Measurements from ENCODE around the gene PFDN1. TPM values are rescaled to one million over a fixed set of nuclear protein-coding genes. Genes with fewer than 3 reads are reported as not detected.
A peak's percentile ranks its signal among the peaks of the same experiment; 100 is the strongest.

Gene PFDN1
- total RNA-seq, 1 experiment from 2014 or later = 91.9 TPM

- Histone ChIP-seq H3K27ac (ENCODE audit: low read length) (peak overlapping the region; percentile 76), H3K79me2 (ENCODE audit: low read length) (peaks cover 97% of the 10 kb centered on the region), H3K4me3 (ENCODE audit: low read length) (no peak overlapping the region), H3K9me3 (ENCODE audit: low read length) (no peaks in the 10 kb centered on the region), H2AFZ (ENCODE audit: low read length) (no peak overlapping the region), H3K9ac (ENCODE audit: low read length) (peak overlapping the region; percentile 30), H3K36me3 (ENCODE audit: low read depth, low read length) (peaks cover 3% of the 10 kb centered on the region; the same call in 1 of the 2 replicates), H3K4me1 (ENCODE audit: insufficient read depth, low read length) (peaks cover 64% of the 10 kb centered on the region), H3K4me2 (ENCODE audit: low read length) (peak overlapping the region; percentile 59), H3F3A (ENCODE audit: low read length, unreplicated experiment) (peaks cover 11% of the 10 kb centered on the region), H4K20me1 (ENCODE audit: low read length) (peaks cover 7% of the 10 kb centered on the region; the same call in 1 of the 2 replicates), H3K27me3 (ENCODE audit: low read length) (no peaks in the 10 kb centered on the region), H3K9me2 (replicated peaks; ENCODE audit: low read length) (no peaks in the 10 kb centered on the region)
- TF ChIP-seq EZH2 (IDR thresholded peaks at IDR 0.05; ENCODE audit: low read length, unreplicated experiment) (no peak), CTCF (conservative IDR thresholded peaks at IDR 0.05; ENCODE audit: low read depth, low read length) (no peak), EZH2phosphoT487 (IDR thresholded peaks at IDR 0.05; ENCODE audit: borderline replicate concordance, low read length) (no peak)
- TSS peak; percentile 95 for BruUV-seq (replicated peaks)
- intact Hi-C loops (cut with micrococcal nuclease) = loop anchor here (2.0 kb wide), 2 partner anchors 48 to 52 kb away; no protein-coding TSS in a partner anchor
- no peak for ATAC-seq
- ChIA-PET POLR2A (ENCODE audit: unreplicated experiment) (interaction anchor here (0.5 to 1.2 kb wide), 6 partner anchors 9 to 271 kb away, joined by 3 to 21 read pairs (median 5); partner anchors contain the start of gene HBEGF), CTCF (interaction anchor here (0.6 to 1.4 kb wide), 4 partner anchors 32 to 70 kb away, joined by 3 to 11 read pairs (median 6); partner anchors contain the start of gene HBEGF)
- DNase-seq = no peak
Observed at GRCh38 chr5:140293091-140293848, 9.6 kb downstream of the PFDN1 start.

- TF ChIP-seq EZH2phosphoT487 (IDR thresholded peaks at IDR 0.05; ENCODE audit: borderline replicate concordance, low read length) = no peak
- TF ChIP-seq EZH2 (IDR thresholded peaks at IDR 0.05; ENCODE audit: low read length, unreplicated experiment) = no peak
- TF ChIP-seq CTCF (conservative IDR thresholded peaks at IDR 0.05; ENCODE audit: low read depth, low read length) = no peak
- H4K20me1 ChIP-seq (ENCODE audit: low read length) = peaks cover 7% of the 10 kb centered on the region; the same call in 1 of the 2 replicates
- H3K27me3 ChIP-seq (ENCODE audit: low read length) = no peaks in the 10 kb centered on the region
- H3K27ac ChIP-seq (ENCODE audit: low read length) = peak overlapping the region; percentile 76
- peak overlapping the region; percentile 59 for H3K4me2 ChIP-seq (ENCODE audit: low read length)
- H2AFZ ChIP-seq (ENCODE audit: low read length) = no peak overlapping the region
- H3K36me3 ChIP-seq (ENCODE audit: low read depth, low read length) = peaks cover 3% of the 10 kb centered on the region; the same call in 1 of the 2 replicates
- H3K79me2 ChIP-seq (ENCODE audit: low read length) = peaks cover 97% of the 10 kb centered on the region
- ChIA-PET CTCF (interaction anchor here (0.6 to 1.4 kb wide), 4 partner anchors 31 to 123 kb away, joined by 3 to 11 read pairs (median 6); partner anchors contain the start of gene HBEGF), POLR2A (ENCODE audit: unreplicated experiment) (interaction anchor here (0.5 to 1.2 kb wide), 6 partner anchors 10 to 54 kb away, joined by 3 to 21 read pairs (median 5); partner anchors contain the start of gene HBEGF)
- H3K9ac ChIP-seq (ENCODE audit: low read length) = peak overlapping the region; percentile 30
- peaks cover 11% of the 10 kb centered on the region for H3F3A ChIP-seq (ENCODE audit: low read length, unreplicated experiment)
- peaks cover 56% of the 10 kb centered on the region for H3K4me1 ChIP-seq (ENCODE audit: insufficient read depth, low read length)
- intact Hi-C loops (cut with micrococcal nuclease) = loop anchor here (1.0 to 2.0 kb wide), 3 partner anchors 20 to 52 kb away; no protein-coding TSS in a partner anchor
- H3K4me3 ChIP-seq (ENCODE audit: low read length) = peak overlapping the region; percentile 5; the same call in 1 of the 2 replicates
- DNase-seq = peak; percentile 72
- no peaks in the 10 kb centered on the region for H3K9me2 ChIP-seq (replicated peaks; ENCODE audit: low read length)
- ATAC-seq = peak; percentile 83
- BruUV-seq (replicated peaks) = TSS peak; percentile 38
- H3K9me3 ChIP-seq (ENCODE audit: low read length) = no peaks in the 10 kb centered on the region
Observed at GRCh38 chr5:140292212-140293036, 10.5 kb downstream of the PFDN1 start.
